GM19467 (cell line): ENCODE results near the gene CABLES2.
"Not testable (repeated sequence)": the region's sequence is repeated elsewhere in the genome, so short reads cannot be mapped to it uniquely, and the experiment has no call there.

ENCODE experiments used
- ATAC-seq: cut with Tn5 transposase; IDR thresholded peaks from one replicate; pipeline ENCODE4 v1.9.1; 2021; ENCODE audit warnings: mild to moderate bottlenecking, moderate library complexity; ENCODE audit not compliant: unreplicated experiment

Gene CABLES2

GRCh38 chr20:62436692-62437091 lies 29.6 kb upstream of the CABLES2 start:
- ATAC-seq, result no peak

GRCh38 chr20:62433658-62434497 lies 26.8 kb upstream of the CABLES2 start:
- ATAC-seq, result no peak

- ATAC-seq, result no peak
Observed at GRCh38 chr20:62430866-62431447, 23.9 kb upstream of the CABLES2 start.

GRCh38 chr20:62430311-62430853 lies 23.3 kb upstream of the CABLES2 start:
- no peak for ATAC-seq

- no peak for ATAC-seq
Observed at GRCh38 chr20:62429455-62430310, 22.6 kb upstream of the CABLES2 start.

GRCh38 chr20:62428396-62429295 lies 21.6 kb upstream of the CABLES2 start:
- ATAC-seq, result no peak

GRCh38 chr20:62428002-62428372 lies 20.9 kb upstream of the CABLES2 start:
- no peak for ATAC-seq

GRCh38 chr20:62427172-62428001 lies 20.3 kb upstream of the CABLES2 start, which contains the start of gene RBBP8NL:
Gene RBBP8NL, minus strand, starts transcription at chr20:62427539. Its CDS starts 7,892 bp downstream, at chr20:62419647.
- ATAC-seq, result no peak

- ATAC-seq, result no peak
Observed at GRCh38 chr20:62426699-62427131, 19.6 kb upstream of the CABLES2 start.

GRCh38 chr20:62426059-62426348 lies 18.9 kb upstream of the CABLES2 start:
- ATAC-seq, result not testable (repeated sequence)

GRCh38 chr20:62425281-62426058 lies 18.4 kb upstream of the CABLES2 start:
- ATAC-seq, result no peak

GRCh38 chr20:62424249-62425107 lies 17.4 kb upstream of the CABLES2 start:
- no peak for ATAC-seq

GRCh38 chr20:62423326-62423706 lies 16.2 kb upstream of the CABLES2 start:
- no peak for ATAC-seq

- ATAC-seq, result no peak
Observed at GRCh38 chr20:62422636-62423325, 15.7 kb upstream of the CABLES2 start.

GRCh38 chr20:62421716-62421990 lies 14.6 kb upstream of the CABLES2 start:
- ATAC-seq, result no peak

GRCh38 chr20:62420846-62421715 lies 14.0 kb upstream of the CABLES2 start:
- ATAC-seq, result no peak
